ENCODE results near the gene CCNQ. TPM values are rescaled to one million over a fixed set of nuclear protein-coding genes. Genes with fewer than 3 reads are reported as not detected.
A peak's percentile ranks its signal among the peaks of the same experiment; 100 is the strongest.

CCNQ gene
- total RNA-seq, 1 experiment from 2014 or later = 20.3 TPM

DNA sequence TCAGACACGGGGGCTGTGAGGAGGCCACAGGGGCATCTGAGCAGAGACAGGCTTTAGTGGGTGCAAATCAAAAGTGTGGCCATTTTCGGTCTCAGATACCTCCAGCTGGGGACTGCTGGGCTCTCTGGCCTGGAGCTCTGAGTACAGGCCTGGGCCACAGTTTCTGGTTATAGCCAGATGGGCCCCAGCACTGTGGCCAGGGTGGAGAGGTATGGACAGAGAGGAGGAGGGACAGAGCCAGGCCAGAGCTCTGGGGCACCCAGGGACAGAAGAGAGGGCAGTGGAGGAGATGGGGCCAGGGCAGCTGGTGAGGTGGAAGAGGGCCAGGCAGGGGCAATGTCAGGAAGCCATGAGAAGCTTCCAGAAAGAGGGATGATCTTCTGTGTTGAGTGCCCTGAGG is 20.1 kb downstream of the CCNQ start:
- no peaks in the 10 kb centered on the region for H3K79me2 ChIP-seq (ENCODE audit: insufficient read depth, low read length)
- no peak overlapping the region for H2AFZ ChIP-seq (ENCODE audit: low read depth, low read length, poor library complexity, severe bottlenecking)
- no TSS peak for BruUV-seq (replicated peaks)
- H3K36me3 ChIP-seq (ENCODE audit: control insufficient read depth in 1 of 2, insufficient read depth in 2 of 2, low read length in 2 of 2) = no peaks in the 10 kb centered on the region
- no peaks in the 10 kb centered on the region for H3K9me3 ChIP-seq (ENCODE audit: control insufficient read depth in 1 of 2, insufficient read depth in 1 of 2, low read depth in 1 of 2, low read length in 2 of 2)
- TF ChIP-seq, protein P1, sequence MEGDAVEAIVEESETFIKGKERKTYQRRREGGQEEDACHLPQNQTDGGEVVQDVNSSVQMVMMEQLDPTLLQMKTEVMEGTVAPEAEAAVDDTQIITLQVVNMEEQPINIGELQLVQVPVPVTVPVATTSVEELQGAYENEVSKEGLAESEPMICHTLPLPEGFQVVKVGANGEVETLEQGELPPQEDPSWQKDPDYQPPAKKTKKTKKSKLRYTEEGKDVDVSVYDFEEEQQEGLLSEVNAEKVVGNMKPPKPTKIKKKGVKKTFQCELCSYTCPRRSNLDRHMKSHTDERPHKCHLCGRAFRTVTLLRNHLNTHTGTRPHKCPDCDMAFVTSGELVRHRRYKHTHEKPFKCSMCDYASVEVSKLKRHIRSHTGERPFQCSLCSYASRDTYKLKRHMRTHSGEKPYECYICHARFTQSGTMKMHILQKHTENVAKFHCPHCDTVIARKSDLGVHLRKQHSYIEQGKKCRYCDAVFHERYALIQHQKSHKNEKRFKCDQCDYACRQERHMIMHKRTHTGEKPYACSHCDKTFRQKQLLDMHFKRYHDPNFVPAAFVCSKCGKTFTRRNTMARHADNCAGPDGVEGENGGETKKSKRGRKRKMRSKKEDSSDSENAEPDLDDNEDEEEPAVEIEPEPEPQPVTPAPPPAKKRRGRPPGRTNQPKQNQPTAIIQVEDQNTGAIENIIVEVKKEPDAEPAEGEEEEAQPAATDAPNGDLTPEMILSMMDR (IDR thresholded peaks at IDR 0.05 in 2 of 3, conservative IDR thresholded peaks at IDR 0.05 in 1 of 3; ENCODE audit: borderline replicate concordance in 1 of 3, insufficient read depth in 1 of 3, low read depth in 2 of 3, low read length in 2 of 3) = no peak
- POLR2A ChIA-PET = no interaction called here
- RAD21 ChIA-PET (ENCODE audit: low non-redundant PET in 1 of 2, low total read pairs in 2 of 2, uncharacterized antibody in 2 of 2, unreplicated experiment in 2 of 2) = no interaction called here
- no peak overlapping the region for H3K27ac ChIP-seq (ENCODE audit: low read depth, low read length)
- DNase-seq (ENCODE audit: low read depth, low spot score) (no peak), ATAC-seq (no peak)
- H3K27me3 ChIP-seq (ENCODE audit: insufficient read depth, low read length) = no peaks in the 10 kb centered on the region
- no peak overlapping the region for H3K4me3 ChIP-seq (replicated peaks in 1 of 2; ENCODE audit: low read depth in 1 of 2, low read length in 2 of 2)
- no peaks in the 10 kb centered on the region for H3K4me1 ChIP-seq (ENCODE audit: control insufficient read depth in 1 of 2, insufficient read depth in 2 of 2, low read length in 2 of 2)
- CTCF ChIA-PET = no interaction called here
- H3K9me2 ChIP-seq (ENCODE audit: insufficient read depth) = no peaks in the 10 kb centered on the region
- intact Hi-C loops (cut with micrococcal nuclease) = no loop called here
- H3K4me2 ChIP-seq (ENCODE audit: low read length) = no peak overlapping the region
- no peaks in the 10 kb centered on the region for H4K20me1 ChIP-seq (ENCODE audit: insufficient read depth)
- H3K9ac ChIP-seq (ENCODE audit: low read length) = no peak overlapping the region

DNA sequence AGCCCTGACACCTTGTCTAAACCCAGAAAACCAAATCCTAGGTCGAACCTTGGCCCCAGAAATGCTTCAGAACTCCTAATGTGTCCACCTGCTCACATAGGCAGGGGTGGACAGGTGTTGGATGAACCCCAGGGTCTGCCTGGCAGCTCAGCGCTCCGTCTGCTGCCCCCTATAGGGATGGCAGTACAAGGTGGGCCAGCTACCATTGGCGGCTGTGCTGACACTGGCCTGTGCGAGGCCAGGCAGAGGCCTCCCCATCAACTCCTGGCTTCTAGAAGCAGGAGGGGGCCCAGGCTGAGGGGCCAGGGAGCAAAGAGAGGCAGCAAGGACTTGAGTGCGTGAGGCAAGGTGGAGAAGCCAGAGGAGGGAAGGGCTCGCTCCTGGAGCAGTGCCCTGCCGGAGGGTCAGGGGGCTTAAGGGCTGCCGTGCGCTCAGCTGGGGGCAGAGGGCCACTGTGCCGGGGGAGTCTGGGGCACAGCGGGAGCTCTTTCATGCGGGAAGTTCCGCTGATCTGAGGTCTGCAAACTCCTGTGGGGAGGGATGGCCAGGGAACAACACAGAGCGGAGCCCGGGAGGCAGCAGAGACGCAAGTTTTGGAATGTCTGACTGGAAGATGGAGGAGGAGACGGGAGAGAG is 20.6 kb downstream of the CCNQ start:
- no peaks in the 10 kb centered on the region for H3K9me2 ChIP-seq (ENCODE audit: insufficient read depth)
- H3K9ac ChIP-seq (ENCODE audit: low read length) = no peak overlapping the region
- H3K4me3 ChIP-seq (replicated peaks in 1 of 2; ENCODE audit: low read depth in 1 of 2, low read length in 2 of 2) = no peak overlapping the region
- CTCF ChIA-PET = no interaction called here
- no peak for TF ChIP-seq ZFX (IDR thresholded peaks at IDR 0.05)
- TF ChIP-seq, protein P1 (IDR thresholded peaks at IDR 0.05 in 2 of 3, conservative IDR thresholded peaks at IDR 0.05 in 1 of 3; ENCODE audit: borderline replicate concordance in 1 of 3, insufficient read depth in 1 of 3, low read depth in 2 of 3, low read length in 2 of 3) = peak in 1 of 3 experiments; percentile 15; a peak in 1 of 6 replicates
- TF ChIP-seq, protein P2, sequence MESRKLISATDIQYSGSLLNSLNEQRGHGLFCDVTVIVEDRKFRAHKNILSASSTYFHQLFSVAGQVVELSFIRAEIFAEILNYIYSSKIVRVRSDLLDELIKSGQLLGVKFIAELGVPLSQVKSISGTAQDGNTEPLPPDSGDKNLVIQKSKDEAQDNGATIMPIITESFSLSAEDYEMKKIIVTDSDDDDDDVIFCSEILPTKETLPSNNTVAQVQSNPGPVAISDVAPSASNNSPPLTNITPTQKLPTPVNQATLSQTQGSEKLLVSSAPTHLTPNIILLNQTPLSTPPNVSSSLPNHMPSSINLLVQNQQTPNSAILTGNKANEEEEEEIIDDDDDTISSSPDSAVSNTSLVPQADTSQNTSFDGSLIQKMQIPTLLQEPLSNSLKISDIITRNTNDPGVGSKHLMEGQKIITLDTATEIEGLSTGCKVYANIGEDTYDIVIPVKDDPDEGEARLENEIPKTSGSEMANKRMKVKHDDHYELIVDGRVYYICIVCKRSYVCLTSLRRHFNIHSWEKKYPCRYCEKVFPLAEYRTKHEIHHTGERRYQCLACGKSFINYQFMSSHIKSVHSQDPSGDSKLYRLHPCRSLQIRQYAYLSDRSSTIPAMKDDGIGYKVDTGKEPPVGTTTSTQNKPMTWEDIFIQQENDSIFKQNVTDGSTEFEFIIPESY (IDR thresholded peaks at IDR 0.05; ENCODE audit: extremely low read depth, insufficient replicate concordance, low read length) = no peak
- TF ChIP-seq POLR2AphosphoS5 (IDR thresholded peaks at IDR 0.05; ENCODE audit: low read depth, low read length) = no peak
- POLR2A ChIA-PET = no interaction called here
- no peaks in the 10 kb centered on the region for H3K4me1 ChIP-seq (ENCODE audit: control insufficient read depth in 1 of 2, insufficient read depth in 2 of 2, low read length in 2 of 2)
- H3K27me3 ChIP-seq (ENCODE audit: insufficient read depth, low read length) = no peaks in the 10 kb centered on the region
- no peaks in the 10 kb centered on the region for H3K79me2 ChIP-seq (ENCODE audit: insufficient read depth, low read length)
- no peak overlapping the region for H2AFZ ChIP-seq (ENCODE audit: low read depth, low read length, poor library complexity, severe bottlenecking)
- BruUV-seq (replicated peaks) = no TSS peak
- ATAC-seq (peak; percentile 44; the same call in 1 of the 2 replicates), DNase-seq (ENCODE audit: low read depth, low spot score) (no peak)
- RAD21 ChIA-PET (ENCODE audit: low non-redundant PET in 1 of 2, low total read pairs in 2 of 2, uncharacterized antibody in 2 of 2, unreplicated experiment in 2 of 2) = no interaction called here
- no peaks in the 10 kb centered on the region for H3K36me3 ChIP-seq (ENCODE audit: control insufficient read depth in 1 of 2, insufficient read depth in 2 of 2, low read length in 2 of 2)
- H3K9me3 ChIP-seq (ENCODE audit: control insufficient read depth in 1 of 2, insufficient read depth in 1 of 2, low read depth in 1 of 2, low read length in 2 of 2) = no peaks in the 10 kb centered on the region
- no peak overlapping the region for H3K4me2 ChIP-seq (ENCODE audit: low read length)
- no peak overlapping the region for H3K27ac ChIP-seq (ENCODE audit: low read depth, low read length)
- intact Hi-C loops (cut with micrococcal nuclease) = no loop called here
- no peaks in the 10 kb centered on the region for H4K20me1 ChIP-seq (ENCODE audit: insufficient read depth)
